Colonic mucosa (tissue), 4 donors: ENCODE results near the gene TESK2. TPM values are rescaled to one million over a fixed set of nuclear protein-coding genes. Genes with fewer than 3 reads are reported as not detected.

Source experiments
- DNase-seq: peaks from one replicate; pipeline ENCODE4 v3.0.0-alpha.2; 2020
- H3K27ac ChIP-seq: fragments of 200-600 bp; one replicate; pipeline ENCODE4 v1.8.0; 2021
- H3K27me3 ChIP-seq: fragments of 200-600 bp; one replicate; pipeline ENCODE4 v1.8.0; 2021
- H3K36me3 ChIP-seq: fragments of 200-600 bp; one replicate; pipeline ENCODE4 v1.8.0; 2021
- H3K4me1 ChIP-seq: fragments of 200-600 bp; one replicate; pipeline ENCODE4 v1.8.0; 2021; ENCODE audit warnings: mild to moderate bottlenecking
- H3K4me3 ChIP-seq: fragments of 200-600 bp; one replicate; pipeline ENCODE4 v1.8.0; 2021
- H3K9ac ChIP-seq, 2 donors: one replicate each; pipeline ENCODE4 v1.7.0; 2013; ENCODE audit warnings: control low read depth in 2 of 2, low read depth in 2 of 2, low read length in 2 of 2
- H3K9me3 ChIP-seq: fragments of 200-600 bp; one replicate; pipeline ENCODE4 v1.8.0; 2021
- intact Hi-C: fragments of 100-400 bp; cut with DNase I; formaldehyde crosslinking; loops from one replicate; pipeline ENCODE4 v1.14.1; 2022
- total RNA-seq, 2 donors: library from RNA; stranded (reverse); fragmentation: NEBNext Ultra II Directional in 1 of 2; extraction: Animal tissue kit (Norgen Biotek cat#: 25700) in 1 of 2; gene quantifications; one replicate each; pipeline ENCODE4 v1.2.1, GENCODE V29; 2021
- TF ChIP-seq, protein P1 (sequence below): fragments of 200-600 bp; IDR thresholded peaks from one replicate; pipeline ENCODE4 v1.8.0; 2022; ENCODE audit warnings: antibody characterized with exemption, mild to moderate bottlenecking
- donor health status: healthy.
- donor health status: DM: no; HTN: no; CAD: no.
- donor health status: DM: no; HTN: no; CAD: no.

Gene TESK2, protein sequence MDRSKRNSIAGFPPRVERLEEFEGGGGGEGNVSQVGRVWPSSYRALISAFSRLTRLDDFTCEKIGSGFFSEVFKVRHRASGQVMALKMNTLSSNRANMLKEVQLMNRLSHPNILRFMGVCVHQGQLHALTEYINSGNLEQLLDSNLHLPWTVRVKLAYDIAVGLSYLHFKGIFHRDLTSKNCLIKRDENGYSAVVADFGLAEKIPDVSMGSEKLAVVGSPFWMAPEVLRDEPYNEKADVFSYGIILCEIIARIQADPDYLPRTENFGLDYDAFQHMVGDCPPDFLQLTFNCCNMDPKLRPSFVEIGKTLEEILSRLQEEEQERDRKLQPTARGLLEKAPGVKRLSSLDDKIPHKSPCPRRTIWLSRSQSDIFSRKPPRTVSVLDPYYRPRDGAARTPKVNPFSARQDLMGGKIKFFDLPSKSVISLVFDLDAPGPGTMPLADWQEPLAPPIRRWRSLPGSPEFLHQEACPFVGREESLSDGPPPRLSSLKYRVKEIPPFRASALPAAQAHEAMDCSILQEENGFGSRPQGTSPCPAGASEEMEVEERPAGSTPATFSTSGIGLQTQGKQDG
- total RNA-seq = 10 to 100 TPM; 11.3 to 15.3 TPM

DNA sequence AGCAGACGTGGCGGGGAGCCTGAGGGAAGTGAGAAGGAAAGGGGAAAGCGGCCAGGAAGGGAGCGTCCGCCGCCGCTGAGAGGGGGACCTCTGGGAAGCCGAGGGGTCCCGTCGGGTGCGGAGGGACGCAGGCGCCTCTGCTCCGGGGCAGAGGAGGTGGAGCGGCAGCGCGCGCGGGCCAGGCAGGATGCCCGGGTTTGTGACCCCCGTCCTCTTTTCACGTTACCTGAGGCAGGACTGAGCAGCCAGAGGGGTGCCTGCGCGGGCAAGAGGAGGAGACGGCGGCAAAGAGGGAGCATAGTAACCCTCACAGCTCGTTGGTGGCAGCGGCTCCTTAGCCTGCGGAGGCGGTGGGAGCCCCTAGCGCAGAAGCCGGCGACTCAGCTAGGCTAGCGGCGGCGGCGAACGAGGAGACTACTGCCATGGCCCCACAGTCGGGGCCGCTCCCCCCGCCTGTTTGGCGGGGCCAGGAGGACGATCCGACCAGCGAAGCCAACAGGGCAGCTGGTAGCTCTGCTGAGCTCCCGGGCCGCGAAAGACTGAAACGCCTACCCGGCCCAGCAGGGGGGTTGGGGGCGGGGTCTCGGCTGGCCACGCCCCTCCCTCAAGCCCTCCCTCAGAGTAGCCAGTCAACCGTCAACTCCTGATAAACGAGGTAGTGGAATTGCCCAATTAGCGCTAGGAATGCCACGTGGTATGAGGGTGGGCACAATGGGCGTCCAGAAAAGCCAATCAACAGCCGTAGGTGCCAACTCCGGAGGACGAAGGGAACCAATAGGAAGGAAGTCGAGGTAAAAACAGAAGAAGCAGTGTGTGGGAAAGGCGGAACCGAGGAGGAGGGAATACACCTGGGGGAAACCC, at the start of gene TESK2:
TESK2 (minus strand) TSS at position 538 of the 861 bp plus-strand sequence. CDS start 33,378 bp downstream, outside the sequence.
- no peaks in the 10 kb centered on the region for H3K36me3 ChIP-seq
- intact Hi-C loops = loop anchor here (5.0 kb wide), 1 partner anchor 479 kb away; the partner anchor contains the start of genes HECTD3 and UROD
- peak; percentile 99 for DNase-seq
- peak within 1 kb of the TSS; percentile 80 for H3K27ac ChIP-seq
- H3K4me1 ChIP-seq = no peaks in the 10 kb centered on the region
- no peaks in the 10 kb centered on the region for H3K9me3 ChIP-seq
- TF ChIP-seq, protein P1, sequence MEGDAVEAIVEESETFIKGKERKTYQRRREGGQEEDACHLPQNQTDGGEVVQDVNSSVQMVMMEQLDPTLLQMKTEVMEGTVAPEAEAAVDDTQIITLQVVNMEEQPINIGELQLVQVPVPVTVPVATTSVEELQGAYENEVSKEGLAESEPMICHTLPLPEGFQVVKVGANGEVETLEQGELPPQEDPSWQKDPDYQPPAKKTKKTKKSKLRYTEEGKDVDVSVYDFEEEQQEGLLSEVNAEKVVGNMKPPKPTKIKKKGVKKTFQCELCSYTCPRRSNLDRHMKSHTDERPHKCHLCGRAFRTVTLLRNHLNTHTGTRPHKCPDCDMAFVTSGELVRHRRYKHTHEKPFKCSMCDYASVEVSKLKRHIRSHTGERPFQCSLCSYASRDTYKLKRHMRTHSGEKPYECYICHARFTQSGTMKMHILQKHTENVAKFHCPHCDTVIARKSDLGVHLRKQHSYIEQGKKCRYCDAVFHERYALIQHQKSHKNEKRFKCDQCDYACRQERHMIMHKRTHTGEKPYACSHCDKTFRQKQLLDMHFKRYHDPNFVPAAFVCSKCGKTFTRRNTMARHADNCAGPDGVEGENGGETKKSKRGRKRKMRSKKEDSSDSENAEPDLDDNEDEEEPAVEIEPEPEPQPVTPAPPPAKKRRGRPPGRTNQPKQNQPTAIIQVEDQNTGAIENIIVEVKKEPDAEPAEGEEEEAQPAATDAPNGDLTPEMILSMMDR = peak; percentile 15
- H3K4me3 ChIP-seq = peak within 1 kb of the TSS; percentile 82
- H3K9ac ChIP-seq = peak within 1 kb of the TSS; percentile 73 to 94
- no peaks in the 10 kb centered on the region for H3K27me3 ChIP-seq

DNA sequence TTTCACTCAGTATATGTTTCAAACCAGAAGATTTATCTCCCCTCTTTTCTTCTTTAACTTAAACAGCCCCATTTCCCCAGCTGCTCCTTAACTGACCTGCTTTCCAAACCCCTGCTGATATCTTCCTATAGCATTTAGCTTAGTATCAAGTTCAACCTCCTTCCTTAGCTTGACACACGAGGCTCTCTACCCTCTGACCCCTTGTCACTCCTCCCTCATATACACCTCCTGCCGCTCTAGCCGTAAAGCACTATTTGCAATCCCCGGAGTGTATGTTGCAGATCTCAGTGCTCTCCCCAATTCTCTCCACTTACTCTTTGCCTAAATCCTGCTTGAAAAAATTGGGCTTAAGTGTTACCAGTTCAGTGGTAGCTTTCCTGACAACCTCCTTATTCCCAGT, 45.9 kb upstream of the TESK2 start:
- H3K27ac ChIP-seq = no peak overlapping the region
- no peaks in the 10 kb centered on the region for H3K4me1 ChIP-seq
- no peaks in the 10 kb centered on the region for H3K27me3 ChIP-seq
- TF ChIP-seq, protein P1 = no peak
- no peaks in the 10 kb centered on the region for H3K9me3 ChIP-seq
- no peak overlapping the region for H3K9ac ChIP-seq
- no peak for DNase-seq
- H3K4me3 ChIP-seq = no peak overlapping the region
- H3K36me3 ChIP-seq = no peaks in the 10 kb centered on the region
- intact Hi-C loops = no loop called here

DNA sequence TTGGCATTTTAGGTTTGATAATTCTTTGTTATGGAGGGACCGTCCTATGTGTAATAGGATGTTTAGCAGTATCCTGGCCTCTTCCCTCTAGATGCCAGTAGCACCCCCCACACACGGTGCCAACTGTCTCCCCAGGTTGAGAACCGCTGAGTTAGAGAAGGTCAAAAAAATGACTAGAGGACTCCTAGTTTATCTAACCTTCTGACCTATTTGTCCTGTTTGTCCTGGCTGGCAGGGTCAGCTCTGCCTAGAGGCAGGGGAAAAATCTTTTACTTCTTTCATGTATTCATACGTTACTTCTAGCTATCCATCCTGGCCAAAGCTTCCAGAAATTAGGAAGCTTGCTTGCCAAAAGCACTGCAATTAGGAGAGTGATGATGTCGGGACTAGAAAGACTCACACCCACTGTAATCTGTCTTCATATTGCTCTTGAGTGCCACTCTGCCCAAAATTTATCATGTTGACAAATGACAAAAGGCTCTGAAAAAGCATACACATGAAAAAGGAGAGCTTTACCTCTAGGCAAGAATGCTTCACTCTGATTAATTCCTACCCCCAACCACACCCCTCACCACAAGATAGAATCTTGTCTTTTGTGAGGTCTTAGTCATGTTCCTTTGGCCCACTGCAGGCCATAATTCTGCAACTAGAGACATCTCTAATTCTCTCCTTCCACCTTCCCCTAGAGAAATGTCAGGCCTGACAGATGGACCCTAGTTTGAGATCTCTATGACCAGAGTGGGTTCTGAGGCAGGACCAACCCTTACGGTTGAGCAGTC, 45.2 kb upstream of the TESK2 start:
- no peak overlapping the region for H3K27ac ChIP-seq
- no peak overlapping the region for H3K4me3 ChIP-seq
- H3K36me3 ChIP-seq = no peaks in the 10 kb centered on the region
- no peaks in the 10 kb centered on the region for H3K4me1 ChIP-seq
- H3K9me3 ChIP-seq = no peaks in the 10 kb centered on the region
- intact Hi-C loops = no loop called here
- TF ChIP-seq, protein P1 = no peak
- DNase-seq = no peak
- H3K27me3 ChIP-seq = no peaks in the 10 kb centered on the region
- no peak overlapping the region for H3K9ac ChIP-seq

DNA sequence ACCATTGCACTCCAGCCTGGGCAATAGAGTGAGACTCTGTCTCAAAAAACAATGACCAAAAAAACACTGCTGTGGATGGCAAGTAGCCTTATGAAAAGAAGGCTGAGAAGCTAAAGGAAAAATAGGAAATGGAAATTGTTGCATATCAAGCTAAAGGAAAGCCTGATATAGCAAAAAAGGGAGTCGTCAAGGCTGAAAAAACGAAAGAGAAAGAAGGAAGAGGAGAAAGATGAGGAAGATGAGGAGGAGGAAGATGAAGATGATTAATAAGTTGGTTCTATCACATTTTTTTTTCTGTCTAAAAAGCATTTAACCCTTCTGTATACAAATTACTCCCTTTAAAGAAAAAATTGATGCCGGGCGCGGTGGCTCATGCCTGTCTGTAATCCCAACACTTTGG, 40.9 kb upstream of the TESK2 start:
- H3K27ac ChIP-seq = no peak overlapping the region
- DNase-seq = no peak
- no peaks in the 10 kb centered on the region for H3K36me3 ChIP-seq
- TF ChIP-seq, protein P1 = no peak
- no peaks in the 10 kb centered on the region for H3K9me3 ChIP-seq
- no peak overlapping the region for H3K9ac ChIP-seq
- H3K4me3 ChIP-seq = no peak overlapping the region
- no peaks in the 10 kb centered on the region for H3K4me1 ChIP-seq
- intact Hi-C loops = no loop called here
- no peaks in the 10 kb centered on the region for H3K27me3 ChIP-seq
